IMR-90 (cell line): ENCODE results near the gene ABHD12. TPM values are rescaled to one million over a fixed set of nuclear protein-coding genes. Genes with fewer than 3 reads are reported as not detected.

Experiments
- ATAC-seq: fragments of 200-7000 bp; cut with Tn5 transposase; 2 replicates; pipeline ENCODE4 v1.9.1; 2020; ENCODE audit warnings: low read depth, mild to moderate bottlenecking, moderate library complexity
- BruUV-seq: library from RNA; stranded (reverse); fragments of 400-500 nt; replicated peaks from 2 replicates; lab custom pipeline; 2021; lab: Mats Ljungman, UMichigan
- CTCF ChIA-PET: fragments of 300-600 bp; formaldehyde crosslinking; extraction: SDS; loops from one replicate; lab custom pipeline; 2021; ENCODE audit warnings: antibody characterized with exemption; lab: Yijun Ruan, JAX
- POLR2A ChIA-PET: fragments of 300-600 bp; sonication (Branson Sonifier 250); formaldehyde crosslinking; loops from one replicate; lab custom pipeline; 2022; ENCODE audit warnings: antibody characterized with exemption; ENCODE audit not compliant: unreplicated experiment; lab: Charles Lee
- DNase-seq: peaks from one replicate; pipeline ENCODE4 v3.0.0; 2013
- H2AFZ ChIP-seq: replicated peaks from 2 replicates; pipeline ENCODE3; 2013; ENCODE audit warnings: low read length, mild to moderate bottlenecking; ENCODE audit not compliant: poor library complexity
- H2AK5ac ChIP-seq: 2 replicates; pipeline ENCODE4 v1.6.1; 2013; ENCODE audit warnings: low read depth, low read length, inconsistent platforms
- H2AK9ac ChIP-seq: replicated peaks from 2 replicates; pipeline ENCODE3; 2013; ENCODE audit warnings: mild to moderate bottlenecking, low read depth, low read length, moderate library complexity; ENCODE audit not compliant: poor library complexity
- H2BK120ac ChIP-seq: 2 replicates; pipeline ENCODE4 v1.6.1; 2013; ENCODE audit warnings: low read depth, low read length, inconsistent platforms
- H2BK15ac ChIP-seq: 3 replicates; pipeline ENCODE4 v1.6.1; 2013; ENCODE audit warnings: low read depth, low read length, inconsistent platforms
- H2BK20ac ChIP-seq: 2 replicates; pipeline ENCODE4 v1.6.1; 2013; ENCODE audit warnings: low read depth, mild to moderate bottlenecking, inconsistent platforms, low read length, moderate library complexity
- H2BK5ac ChIP-seq: 2 replicates; pipeline ENCODE4 v1.6.1; 2013; ENCODE audit warnings: mild to moderate bottlenecking, low read depth, low read length, inconsistent platforms; ENCODE audit not compliant: poor library complexity, severe bottlenecking
- H3K14ac ChIP-seq: replicated peaks from 2 replicates; pipeline ENCODE4 v1.6.1; 2013; ENCODE audit warnings: low read depth, low read length, inconsistent platforms
- H3K18ac ChIP-seq: 2 replicates; pipeline ENCODE4 v1.6.1; 2013; ENCODE audit warnings: low read depth, low read length, control low read depth
- H3K23ac ChIP-seq: 2 replicates; pipeline ENCODE4 v1.6.1; 2013; ENCODE audit warnings: low read depth, low read length, inconsistent platforms
- H3K27ac ChIP-seq: 2 replicates; pipeline ENCODE4 v1.5.1; 2013; ENCODE audit warnings: mild to moderate bottlenecking, control low read depth, low read length; ENCODE audit not compliant: insufficient read depth
- H3K27me3 ChIP-seq: 2 replicates; pipeline ENCODE4 v1.6.1; 2013; ENCODE audit warnings: low read length; ENCODE audit not compliant: control insufficient read depth, insufficient read depth
- H3K36me3 ChIP-seq: 2 replicates; pipeline ENCODE4 v1.6.1; 2013; ENCODE audit warnings: low read length, mixed read lengths; ENCODE audit not compliant: control insufficient read depth, insufficient read depth
- H3K4ac ChIP-seq: 2 replicates; pipeline ENCODE4 v1.6.1; 2013; ENCODE audit warnings: low read depth, low read length, inconsistent platforms
- H3K4me1 ChIP-seq: 2 replicates; pipeline ENCODE4 v1.6.1; 2013; ENCODE audit warnings: low read length, mixed read lengths; ENCODE audit not compliant: control insufficient read depth, insufficient read depth
- H3K4me2 ChIP-seq: 2 replicates; pipeline ENCODE4 v1.6.1; 2013; ENCODE audit warnings: low read depth, mild to moderate bottlenecking, control low read depth, low read length, moderate library complexity
- H3K4me3 ChIP-seq: 2 replicates; pipeline ENCODE4 v1.5.1; 2013; ENCODE audit warnings: low read depth, mild to moderate bottlenecking, control low read depth, low read length, moderate library complexity; ENCODE audit not compliant: insufficient read depth
- H3K56ac ChIP-seq: 2 replicates; pipeline ENCODE4 v1.6.1; 2013; ENCODE audit warnings: low read length, inconsistent platforms; ENCODE audit not compliant: insufficient read depth; ENCODE audit errors: extremely low read depth
- H3K79me1 ChIP-seq, 2 experiments: 2 replicates each; pipeline ENCODE4 v1.6.1; 2013; ENCODE audit warnings: low read length in 2 of 2, inconsistent platforms in 1 of 2, low read depth in 1 of 2
- H3K9ac ChIP-seq: 2 replicates; pipeline ENCODE4 v1.6.1; 2013; ENCODE audit warnings: low read depth, low read length, control low read depth
- H3K9me1 ChIP-seq: 2 replicates; pipeline ENCODE4 v1.6.1; 2013; ENCODE audit warnings: low read length, inconsistent platforms; ENCODE audit not compliant: insufficient read depth
- H3K9me3 ChIP-seq: 2 replicates; pipeline ENCODE4 v1.6.1; 2013; ENCODE audit warnings: low read length; ENCODE audit not compliant: control insufficient read depth, insufficient read depth
- H4K20me1 ChIP-seq: 2 replicates; pipeline ENCODE4 v1.6.1; 2013; ENCODE audit warnings: low read length, inconsistent platforms; ENCODE audit not compliant: insufficient read depth
- H4K5ac ChIP-seq: 2 replicates; pipeline ENCODE4 v1.6.1; 2013; ENCODE audit warnings: mild to moderate bottlenecking, low read depth, low read length, control low read depth
- H4K8ac ChIP-seq, 2 experiments: 2 replicates each; pipeline ENCODE4 v1.6.1; 2013; ENCODE audit warnings: low read depth in 2 of 2, low read length in 2 of 2, control low read depth in 1 of 2, inconsistent platforms in 1 of 2
- H4K91ac ChIP-seq: 2 replicates; pipeline ENCODE4 v1.6.1; 2013; ENCODE audit warnings: low read depth, low read length, inconsistent platforms; ENCODE audit not compliant: insufficient read depth
- BHLHE40 ChIP-seq: fragments of 150-350 bp; IDR thresholded peaks from 2 replicates; pipeline ENCODE4 v1.6.1; 2016; ENCODE audit warnings: mild to moderate bottlenecking, low read depth, low read length
- CEBPB ChIP-seq: IDR thresholded peaks from 2 replicates; pipeline ENCODE4 v1.6.1; 2012; ENCODE audit warnings: low read depth, low read length, improper control_type of control experiment
- CHD1 ChIP-seq: IDR thresholded peaks from 2 replicates; pipeline ENCODE4 v1.6.1; 2012; ENCODE audit warnings: low read depth, low read length, improper control_type of control experiment
- NFE2L2 ChIP-seq: fragments of 150-350 bp; IDR thresholded peaks from 2 replicates; pipeline ENCODE4 v1.6.1; 2016; ENCODE audit warnings: low read depth, mild to moderate bottlenecking, low read length
- POLR2A ChIP-seq: IDR thresholded peaks from 2 replicates; pipeline ENCODE4 v1.6.1; 2012; ENCODE audit warnings: mild to moderate bottlenecking, low read depth, low read length
- RAD21 ChIP-seq: IDR thresholded peaks from 2 replicates; pipeline ENCODE4 v1.6.1; 2012; ENCODE audit warnings: low read length, improper control_type of control experiment
- RCOR1 ChIP-seq: IDR thresholded peaks from 2 replicates; pipeline ENCODE4 v1.6.1; 2012; ENCODE audit warnings: mild to moderate bottlenecking, low read length, improper control_type of control experiment; ENCODE audit not compliant: insufficient replicate concordance
- WGBS, 2 experiments: methylation state at CpG; one replicate each; pipeline versions ENCODE4 v1.1.5 to v1.1.7; 2013; ENCODE audit warnings: missing lambda C conversion rate in 2 of 2; ENCODE audit not compliant: insufficient read length in 1 of 2; ENCODE audit errors: extremely low coverage in 2 of 2; 5-methylcytosine and 5-hydroxymethylcytosine counted together
- dilution Hi-C: fragments of 300-500 bp; cut with HindIII; formaldehyde crosslinking; loops from one replicate; pipeline ENCODE4 v1.14.3; 2018; ENCODE audit warnings: low sequenced_read_pairs; ENCODE audit not compliant: unreplicated experiment
- in situ Hi-C: fragments of 300-500 bp; cut with MboI; formaldehyde crosslinking; loops from 3 replicates; pipeline ENCODE4 v1.14.3; 2019; ENCODE audit warnings: low sequenced_read_pairs, inconsistent platforms, mixed read lengths
- intact Hi-C: fragments of 100-400 bp; cut with micrococcal nuclease; formaldehyde crosslinking; loops from 2 replicates; pipeline ENCODE4 v1.10.0; 2022
- polyA plus RNA-seq, 3 experiments: library from polyadenylated mRNA; depleted of rRNA; stranded (reverse); fragments of >200 nt; gene quantifications; 2 replicates each; pipeline ENCODE4 v1.2.3, GENCODE V29; 2012; ENCODE audit warnings: low replicate concordance in 1 of 3
- total RNA-seq: library from RNA; depleted of rRNA; stranded (reverse); fragments of >200 nt; gene quantifications from 2 replicates; pipeline ENCODE4 v1.2.3, GENCODE V29; 2012
- TF ChIP-seq, protein P1 (sequence below): fragments of 150-350 bp; IDR thresholded peaks from 2 replicates; pipeline ENCODE4 v1.6.1; 2016; ENCODE audit warnings: low read depth, mild to moderate bottlenecking, low read length, moderate library complexity, borderline replicate concordance

The ABHD12 gene
- total and polyA plus RNA-seq, 2 of the 4 experiments (the other 2 are of a cell fraction) = 80.7 to 108 TPM

DNA sequence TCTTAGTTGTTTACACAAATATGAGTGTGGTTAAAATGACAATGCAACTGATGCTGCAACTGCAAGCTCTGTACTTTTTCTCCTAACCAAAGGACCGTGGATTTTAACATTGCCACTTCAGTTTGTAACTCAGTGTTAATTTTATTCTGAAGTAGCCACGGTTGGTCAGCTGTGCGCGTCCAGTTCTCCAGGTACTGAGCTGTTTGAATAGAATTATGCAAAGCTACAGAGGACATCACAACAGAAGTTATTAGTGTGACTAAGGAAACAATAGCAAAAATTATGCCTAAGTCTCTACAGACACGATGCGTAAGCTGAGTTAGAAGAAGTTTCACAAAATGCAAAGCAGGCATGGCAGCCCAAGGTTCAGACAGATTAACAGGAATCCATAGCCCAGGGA, 4.4 kb upstream of the ABHD12 start:
- Histone ChIP-seq H3K4me2 (no peak overlapping the region), H2AK9ac (no peak overlapping the region), H3K27ac (no peak overlapping the region), H4K91ac (no peak overlapping the region), H3K79me1 (no peaks in the 10 kb centered on the region), H4K5ac (no peak overlapping the region), H3K4ac (no peak overlapping the region), H4K20me1 (no peaks in the 10 kb centered on the region; the same call in 1 of the 2 replicates), H3K27me3 (no peaks in the 10 kb centered on the region), H3K9me1 (peaks cover 5% of the 10 kb centered on the region), H2AFZ (no peak overlapping the region), H2BK15ac (no peak overlapping the region), H3K14ac (no peak overlapping the region), H2BK120ac (no peak overlapping the region), H3K4me3 (no peak overlapping the region), H4K8ac (no peak overlapping the region), H3K9ac (no peak overlapping the region), H2BK20ac (no peak overlapping the region), H3K36me3 (no peaks in the 10 kb centered on the region), H2AK5ac (no peak overlapping the region), H2BK5ac (no peak overlapping the region), H3K56ac (no peak overlapping the region), H3K9me3 (no peaks in the 10 kb centered on the region), H3K4me1 (peaks cover 5% of the 10 kb centered on the region; the same call in 1 of the 2 replicates), H3K18ac (no peak overlapping the region), H3K23ac (no peak overlapping the region)
- ChIA-PET CTCF (no interaction called here), POLR2A (no interaction called here)
- dilution Hi-C loops = no loop called here
- in situ Hi-C loops = loop anchor here (5.0 to 25.0 kb wide), 3 partner anchors 98 to 758 kb away; partner anchors contain the start of gene APMAP
- intact Hi-C loops = loop anchor here (5.0 kb wide), 4 partner anchors 148 to 313 kb away; partner anchors contain the start of genes PYGB and VSX1
- BruUV-seq = no TSS peak
- ATAC-seq = no peak
- no peak for DNase-seq
- 91% methylated on average over 3 of the region's 6 CpGs; no CpG with 5 or more reads in 1 of the 2 experiments for WGBS, 2 experiments
- TF ChIP-seq, protein P1, sequence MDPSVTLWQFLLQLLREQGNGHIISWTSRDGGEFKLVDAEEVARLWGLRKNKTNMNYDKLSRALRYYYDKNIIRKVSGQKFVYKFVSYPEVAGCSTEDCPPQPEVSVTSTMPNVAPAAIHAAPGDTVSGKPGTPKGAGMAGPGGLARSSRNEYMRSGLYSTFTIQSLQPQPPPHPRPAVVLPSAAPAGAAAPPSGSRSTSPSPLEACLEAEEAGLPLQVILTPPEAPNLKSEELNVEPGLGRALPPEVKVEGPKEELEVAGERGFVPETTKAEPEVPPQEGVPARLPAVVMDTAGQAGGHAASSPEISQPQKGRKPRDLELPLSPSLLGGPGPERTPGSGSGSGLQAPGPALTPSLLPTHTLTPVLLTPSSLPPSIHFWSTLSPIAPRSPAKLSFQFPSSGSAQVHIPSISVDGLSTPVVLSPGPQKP = no peak
- TF ChIP-seq NFE2L2 (no peak), RAD21 (no peak), CEBPB (no peak), BHLHE40 (no peak), CHD1 (no peak), POLR2A (no peak), RCOR1 (no peak)
